ENCODE measurements around the gene ANO1.

DNA sequence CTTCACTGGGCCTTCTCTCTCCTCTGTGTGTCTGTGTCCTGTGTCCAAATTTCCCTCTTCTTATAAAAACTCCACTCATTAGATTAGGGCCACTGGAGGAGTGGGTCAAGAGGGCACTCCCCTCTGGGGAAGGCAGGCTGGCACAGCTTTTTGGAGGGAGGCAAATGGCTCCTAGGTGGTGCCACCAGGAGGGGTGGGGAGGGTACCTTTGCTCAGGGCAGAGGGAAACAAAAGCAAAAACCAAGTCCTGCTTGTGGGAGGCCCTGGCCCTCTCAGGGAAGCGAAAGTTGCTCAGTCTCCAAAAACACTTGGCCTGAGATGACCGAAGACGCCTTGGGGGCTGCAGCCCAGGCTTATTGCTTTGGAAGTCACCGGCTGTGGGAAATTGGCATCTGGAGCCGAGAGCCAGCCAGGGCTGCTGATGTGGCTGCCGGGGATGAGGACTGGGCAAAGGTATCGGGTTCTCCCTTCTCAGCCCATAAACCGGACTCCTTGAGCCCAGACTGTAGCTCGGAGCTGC is 48.2 kb upstream of the ANO1 start:
- TF ChIP-seq POLR2AphosphoS5 (IDR thresholded peaks at IDR 0.05; ENCODE audit: low read depth, low read length) (no peak), POLR2A (IDR thresholded peaks at IDR 0.05; ENCODE audit: low read depth, low read length) (no peak), POU2F2 (IDR thresholded peaks at IDR 0.05; ENCODE audit: low read depth, low read length) (no peak)

All from GM12891 (cell line).